ENCODE data around the gene CDH13.
A peak's percentile ranks its signal among the peaks of the same experiment; 100 is the strongest.

CDH13 gene

GRCh38 chr16:83136924-83137323 is 510.2 kb downstream of the CDH13 start:
- DNase-seq, result no peak

GRCh38 chr16:83137326-83137781 is 510.6 kb downstream of the CDH13 start:
- peak; percentile 4 to 36 for DNase-seq

DNA sequence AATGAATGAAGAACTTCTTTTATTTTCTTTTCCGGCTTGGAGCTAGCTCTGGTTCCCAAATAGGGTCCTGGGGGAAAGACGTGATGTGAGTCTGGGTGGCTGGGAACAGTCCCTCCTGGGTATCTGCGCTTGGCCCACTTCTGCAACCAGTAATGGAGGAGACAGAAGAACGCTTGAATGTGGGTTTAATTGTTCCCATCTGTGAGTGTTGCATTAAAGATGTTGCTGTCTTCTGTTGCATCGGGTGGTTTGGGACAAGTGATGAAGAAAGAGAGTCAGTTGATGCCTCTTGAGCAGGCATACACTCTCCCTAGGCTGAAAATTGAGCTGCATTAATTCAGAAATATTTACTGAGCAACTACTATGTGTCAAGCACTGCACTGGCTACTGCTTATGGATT is 511.1 kb downstream of the CDH13 start:
- no peak for DNase-seq

DNA sequence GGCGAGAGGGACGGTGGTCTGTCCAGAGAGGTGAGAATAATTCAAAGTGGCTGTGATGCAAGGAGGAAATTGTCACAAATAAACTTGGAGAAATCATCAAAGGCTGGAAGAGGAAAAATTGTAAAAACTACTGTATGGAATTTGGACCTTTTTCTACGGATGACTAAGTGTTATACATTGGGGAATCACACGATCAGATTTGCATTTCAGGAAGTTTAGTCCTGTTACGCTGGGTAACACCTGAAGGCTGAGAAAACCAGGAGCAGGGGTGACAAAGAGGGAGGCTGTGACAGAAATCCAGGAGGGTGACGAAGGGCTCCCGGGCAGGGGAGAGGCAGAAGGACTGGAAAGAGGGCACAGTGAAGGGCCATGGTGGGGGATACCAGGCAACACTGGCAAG is 511.7 kb downstream of the CDH13 start:
- no peak for DNase-seq

DNA sequence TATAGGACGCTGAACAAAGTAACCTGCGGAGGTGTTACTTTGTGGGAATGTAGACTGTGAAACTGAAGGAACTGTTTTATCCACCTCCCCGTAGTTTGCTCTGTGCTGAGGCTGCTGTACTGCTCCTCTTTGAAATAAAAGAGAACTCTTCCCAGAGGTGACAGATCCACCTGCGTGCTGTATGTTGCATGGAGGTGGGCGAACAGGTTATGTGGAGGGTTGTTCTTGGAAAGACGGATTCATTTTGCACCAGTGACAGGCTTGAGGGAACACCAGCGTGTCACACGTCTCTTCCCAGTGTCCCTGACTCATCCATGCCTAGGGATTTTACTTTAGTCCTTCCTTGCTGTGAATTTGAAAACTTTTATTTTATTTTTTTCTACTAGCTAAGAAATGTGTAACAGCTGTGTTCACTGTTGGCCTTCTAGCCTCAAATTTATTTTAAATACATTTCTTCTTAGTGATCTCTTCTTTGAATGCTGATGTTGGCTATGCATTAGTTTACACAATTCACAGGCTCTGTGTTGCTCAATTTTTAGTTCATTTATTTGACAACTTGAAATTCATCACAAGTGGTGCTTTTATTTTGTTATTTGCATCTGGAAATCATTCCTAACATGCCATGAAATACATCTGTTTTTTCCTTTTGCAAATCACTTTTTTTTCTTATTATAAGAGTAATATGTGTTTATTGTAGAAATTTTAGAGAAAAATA is 512.4 kb downstream of the CDH13 start:
- no peak for DNase-seq

- DNase-seq, result no peak
Measured at GRCh38 chr16:83143788-83144187, 517.0 kb downstream of the CDH13 start.

DNA sequence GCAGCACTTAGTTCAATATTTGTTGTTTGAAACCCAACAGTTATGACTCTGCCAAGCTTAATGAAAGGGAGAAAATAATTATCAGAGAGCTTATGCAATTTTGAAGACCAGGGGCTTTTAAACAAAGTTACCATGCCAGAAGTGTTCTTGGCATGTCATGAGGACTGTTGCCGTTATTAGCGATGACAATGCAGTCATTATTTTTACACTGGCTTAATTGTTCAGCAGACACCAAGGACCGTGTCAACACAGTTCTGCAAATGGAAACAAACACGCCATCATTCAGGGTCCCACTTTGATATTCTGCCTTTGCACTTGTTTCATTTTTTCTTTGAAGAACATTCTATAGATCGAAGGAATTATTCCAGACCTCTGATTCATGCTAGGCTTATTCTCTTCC is 518.5 kb downstream of the CDH13 start:
- no peak for DNase-seq

GRCh38 chr16:83147244-83147643 is 520.5 kb downstream of the CDH13 start:
- DNase-seq, result no peak

GRCh38 chr16:83158320-83158957 is 531.7 kb downstream of the CDH13 start:
- DNase-seq, result no peak

DNA sequence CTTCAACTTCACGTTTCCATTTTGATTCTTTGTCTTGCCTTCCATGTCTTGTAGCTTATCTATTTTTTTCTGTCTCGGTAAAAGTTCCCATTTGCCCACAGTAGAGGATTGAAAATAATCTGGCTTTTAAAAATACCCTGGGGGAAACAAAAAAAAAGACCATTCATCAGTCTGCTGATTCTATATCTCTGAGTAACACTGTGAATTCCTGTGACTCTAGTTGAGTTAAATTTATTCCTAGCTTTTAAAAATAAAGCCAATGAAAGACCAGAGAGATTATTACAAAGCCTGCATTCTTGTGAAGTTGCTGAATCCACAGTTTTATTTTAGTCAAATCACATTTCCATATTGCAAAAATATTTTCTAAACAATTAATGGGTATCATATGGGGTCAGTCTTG is 532.3 kb downstream of the CDH13 start:
- DNase-seq, result no peak

- DNase-seq, result no peak
Measured at GRCh38 chr16:83160287-83161020, 533.7 kb downstream of the CDH13 start.

DNA sequence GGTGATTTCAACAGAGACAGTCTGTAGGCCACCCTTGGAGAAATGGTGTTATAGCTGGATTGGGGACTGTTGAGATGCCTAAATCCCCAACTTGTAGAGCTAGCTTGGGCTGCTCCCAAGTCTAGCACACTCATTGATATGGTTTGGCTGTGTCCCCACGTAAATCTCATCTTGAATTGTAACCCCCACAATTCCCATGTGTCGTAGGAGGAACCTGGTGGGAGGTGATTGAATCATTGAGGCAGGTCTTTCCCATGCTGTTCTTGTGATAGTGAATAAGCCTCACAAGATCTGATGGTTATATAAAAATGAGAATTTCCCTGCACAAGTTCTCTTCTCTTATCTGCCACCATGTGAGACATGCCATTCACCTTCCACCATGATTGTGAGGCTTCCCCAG is 536.0 kb downstream of the CDH13 start:
- no peak for DNase-seq

- no peak for DNase-seq
Measured at GRCh38 chr16:83164816-83165215, 538.0 kb downstream of the CDH13 start.

DNA sequence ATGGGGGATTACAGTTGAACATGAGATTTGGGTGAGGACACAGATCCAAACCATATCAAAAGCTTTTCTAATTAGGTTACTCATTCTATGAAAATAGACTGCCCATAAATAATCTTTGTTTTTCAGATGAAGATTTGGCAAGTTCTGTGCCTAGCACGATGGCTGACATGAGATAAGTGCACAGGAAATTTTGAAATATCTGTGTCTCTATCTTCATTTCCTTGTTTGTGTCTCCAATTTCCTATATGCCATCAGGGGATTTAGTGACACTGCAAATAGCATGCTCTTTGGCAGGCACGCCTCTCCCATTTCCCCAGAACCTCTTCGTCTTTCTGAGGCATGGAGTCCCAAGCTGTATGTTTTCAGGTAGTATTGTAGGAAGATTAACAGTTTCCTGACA is 544.6 kb downstream of the CDH13 start:
- DNase-seq, result no peak

- no peak for DNase-seq
Measured at GRCh38 chr16:83174671-83175070, 547.9 kb downstream of the CDH13 start.

DNA sequence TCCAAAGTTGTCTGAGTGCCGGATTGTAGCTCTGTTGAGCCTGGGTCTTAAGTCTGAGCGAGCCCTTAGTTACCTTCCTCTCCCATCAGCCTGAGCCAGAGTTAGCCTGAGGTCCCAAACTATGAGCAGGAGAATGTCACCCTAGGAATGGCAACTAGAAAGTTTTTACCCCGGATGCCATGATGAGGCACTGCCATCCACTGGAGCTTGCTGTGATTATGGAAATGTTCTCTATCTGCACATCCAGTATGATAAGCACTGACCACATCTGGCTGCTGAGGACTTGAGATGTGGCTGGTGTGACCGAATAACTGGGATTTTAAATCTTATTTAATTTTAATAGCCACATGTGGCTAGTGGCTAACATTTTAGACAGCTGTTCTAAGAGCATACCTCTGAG is 550.0 kb downstream of the CDH13 start:
- no peak for DNase-seq

GRCh38 chr16:83185902-83186301 is 559.1 kb downstream of the CDH13 start:
- no peak for DNase-seq

DNA sequence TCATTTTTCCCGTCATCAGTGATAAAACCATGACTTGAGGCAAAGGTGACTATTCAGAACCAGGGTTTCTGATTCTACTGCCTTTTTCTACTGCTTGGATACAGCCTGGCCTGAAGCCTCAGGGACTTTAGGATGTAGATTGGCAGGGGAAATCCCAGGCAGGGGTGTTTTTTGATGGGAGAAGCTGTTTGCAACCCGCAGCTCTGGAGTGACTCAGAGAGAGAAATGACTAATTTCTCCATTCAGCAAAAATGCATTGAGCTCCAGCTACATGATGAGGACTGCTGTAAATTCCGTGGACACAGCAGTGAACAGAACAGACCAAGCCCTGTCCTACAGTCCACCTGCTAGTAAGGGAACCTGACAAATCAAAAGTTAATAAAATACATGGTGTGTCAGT is 560.6 kb downstream of the CDH13 start:
- no peak for DNase-seq

DNA sequence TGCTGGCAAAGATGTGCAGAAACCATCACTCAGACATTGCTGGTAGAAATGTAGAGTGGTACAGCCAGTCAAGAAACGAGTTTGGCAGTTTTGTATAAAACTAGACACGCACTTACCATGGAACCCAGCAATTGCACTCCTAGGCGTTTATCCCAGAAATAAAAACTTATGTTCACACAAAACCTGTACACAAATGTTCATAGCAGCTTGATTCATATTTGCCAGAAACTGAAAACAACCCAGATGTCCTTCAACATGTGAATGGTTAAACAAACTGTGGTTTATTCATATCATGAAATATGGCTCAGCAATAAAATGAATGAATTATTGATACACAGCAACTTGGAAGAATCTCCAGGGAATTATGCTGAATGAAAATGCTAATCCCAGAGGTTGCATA is 570.0 kb downstream of the CDH13 start:
- no peak for DNase-seq

DNA sequence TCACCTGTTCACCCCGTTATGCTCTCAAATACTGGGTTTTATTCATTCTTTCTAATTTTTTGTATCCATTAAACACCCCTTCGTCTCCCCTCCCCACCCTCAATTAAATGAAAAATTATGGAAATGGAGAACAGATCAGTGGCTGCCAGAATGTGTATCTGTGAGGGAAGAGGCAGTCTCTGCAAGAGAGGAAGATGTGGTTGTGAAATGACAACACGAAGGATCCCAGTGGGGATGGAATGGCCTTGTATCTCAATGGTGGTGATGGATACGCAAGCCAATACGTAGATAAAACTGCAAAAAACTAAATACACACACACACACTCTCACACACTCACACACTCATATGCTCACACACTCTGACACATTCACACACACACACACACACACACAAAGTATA is 570.7 kb downstream of the CDH13 start:
- no peak for DNase-seq

DNA sequence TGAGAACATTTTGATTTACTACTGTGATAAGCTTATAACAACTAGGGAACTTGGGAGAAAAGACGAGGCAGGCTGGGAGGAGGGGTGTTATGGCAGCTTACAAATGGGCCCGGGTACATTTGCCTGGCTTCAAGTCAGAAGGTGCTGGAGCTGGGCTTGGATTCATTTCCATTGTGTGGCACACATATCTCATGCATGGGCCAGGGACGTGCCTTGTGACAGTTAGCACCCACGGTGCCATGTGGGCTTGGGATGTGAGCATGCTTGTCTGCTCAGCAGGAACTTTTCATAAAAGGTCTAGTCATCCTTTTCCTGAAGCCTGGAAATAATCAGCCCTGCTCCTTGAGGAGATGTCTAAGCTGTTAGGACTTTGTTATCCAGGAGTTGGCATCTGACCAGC is 572.2 kb downstream of the CDH13 start:
- no peak for DNase-seq

- no peak for DNase-seq
Measured at GRCh38 chr16:83200005-83200779, 573.4 kb downstream of the CDH13 start.

GRCh38 chr16:83201748-83202147 is 575.0 kb downstream of the CDH13 start:
- no peak for DNase-seq
